ENCODE results near the gene MOSPD2. TPM values are rescaled to one million over a fixed set of nuclear protein-coding genes. Genes with fewer than 3 reads are reported as not detected.

Gene MOSPD2
- total RNA-seq, 4 donors from 2014 or later = 10.2 to 15.6 (median 11.4) TPM

DNA sequence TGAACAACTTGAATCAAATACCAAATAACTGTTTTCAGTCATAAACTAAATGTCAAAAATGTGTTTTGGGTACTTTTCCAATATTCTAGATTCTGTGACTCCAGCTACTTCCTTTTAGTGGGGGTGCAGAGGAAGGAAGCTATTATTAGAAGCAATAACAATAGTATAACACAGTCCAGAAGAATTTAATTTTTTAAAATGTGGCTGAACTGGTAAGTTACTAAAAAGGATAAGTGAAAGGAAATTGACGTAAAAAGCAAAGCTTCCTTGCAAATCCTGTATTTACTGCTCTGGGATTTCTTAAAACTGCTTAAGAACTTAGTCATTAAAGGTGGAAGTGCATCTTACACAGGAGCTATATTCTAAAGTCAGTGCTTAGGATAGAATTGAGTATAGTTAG, 53.2 kb downstream of the MOSPD2 start:
- TF ChIP-seq, protein P1, sequence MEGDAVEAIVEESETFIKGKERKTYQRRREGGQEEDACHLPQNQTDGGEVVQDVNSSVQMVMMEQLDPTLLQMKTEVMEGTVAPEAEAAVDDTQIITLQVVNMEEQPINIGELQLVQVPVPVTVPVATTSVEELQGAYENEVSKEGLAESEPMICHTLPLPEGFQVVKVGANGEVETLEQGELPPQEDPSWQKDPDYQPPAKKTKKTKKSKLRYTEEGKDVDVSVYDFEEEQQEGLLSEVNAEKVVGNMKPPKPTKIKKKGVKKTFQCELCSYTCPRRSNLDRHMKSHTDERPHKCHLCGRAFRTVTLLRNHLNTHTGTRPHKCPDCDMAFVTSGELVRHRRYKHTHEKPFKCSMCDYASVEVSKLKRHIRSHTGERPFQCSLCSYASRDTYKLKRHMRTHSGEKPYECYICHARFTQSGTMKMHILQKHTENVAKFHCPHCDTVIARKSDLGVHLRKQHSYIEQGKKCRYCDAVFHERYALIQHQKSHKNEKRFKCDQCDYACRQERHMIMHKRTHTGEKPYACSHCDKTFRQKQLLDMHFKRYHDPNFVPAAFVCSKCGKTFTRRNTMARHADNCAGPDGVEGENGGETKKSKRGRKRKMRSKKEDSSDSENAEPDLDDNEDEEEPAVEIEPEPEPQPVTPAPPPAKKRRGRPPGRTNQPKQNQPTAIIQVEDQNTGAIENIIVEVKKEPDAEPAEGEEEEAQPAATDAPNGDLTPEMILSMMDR (IDR thresholded peaks at IDR 0.05) = no peak
- no peak for TF ChIP-seq POLR2A (IDR thresholded peaks at IDR 0.05)
- intact Hi-C loops (cut with DNase I) = no loop called here
- no peak overlapping the region for H3K27ac ChIP-seq
- no peaks in the 10 kb centered on the region for H3K27me3 ChIP-seq
- no peaks in the 10 kb centered on the region for H3K9me3 ChIP-seq
- H3K4me3 ChIP-seq = no peak overlapping the region
- no peaks in the 10 kb centered on the region for H3K4me1 ChIP-seq
- no peaks in the 10 kb centered on the region for H3K36me3 ChIP-seq
- 57 to 78% methylated on average over 1 of the region's 1 CpG for WGBS, 2 donors
- DNase-seq = no peak

DNA sequence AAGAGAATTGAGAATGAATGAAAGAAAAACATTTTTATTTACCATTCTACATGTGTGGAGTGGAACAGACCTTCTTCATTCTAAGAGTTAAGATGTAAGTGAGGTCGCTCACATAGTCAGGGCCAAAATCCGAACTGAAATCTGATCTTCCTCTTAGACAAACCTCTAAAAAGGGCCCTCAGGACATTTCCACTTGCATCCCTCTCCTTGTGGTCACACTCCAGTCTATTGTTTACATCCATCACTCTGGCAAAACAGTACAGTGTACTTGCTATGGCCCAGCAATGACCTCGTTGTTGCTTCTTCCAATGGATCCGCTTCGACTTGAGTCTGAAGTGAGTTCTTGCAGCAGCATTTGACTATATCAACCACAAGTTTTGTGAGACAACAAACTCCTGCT, 54.2 kb downstream of the MOSPD2 start:
- no peaks in the 10 kb centered on the region for H3K36me3 ChIP-seq
- H3K27ac ChIP-seq = no peak overlapping the region
- no peaks in the 10 kb centered on the region for H3K27me3 ChIP-seq
- no peaks in the 10 kb centered on the region for H3K4me1 ChIP-seq
- DNase-seq = no peak
- WGBS, 2 donors = 61 to 66% methylated on average over 5 of the region's 5 CpGs
- H3K9me3 ChIP-seq = no peaks in the 10 kb centered on the region
- intact Hi-C loops (cut with DNase I) = no loop called here
- no peak overlapping the region for H3K4me3 ChIP-seq
- TF ChIP-seq POLR2A (IDR thresholded peaks at IDR 0.05) = no peak

DNA sequence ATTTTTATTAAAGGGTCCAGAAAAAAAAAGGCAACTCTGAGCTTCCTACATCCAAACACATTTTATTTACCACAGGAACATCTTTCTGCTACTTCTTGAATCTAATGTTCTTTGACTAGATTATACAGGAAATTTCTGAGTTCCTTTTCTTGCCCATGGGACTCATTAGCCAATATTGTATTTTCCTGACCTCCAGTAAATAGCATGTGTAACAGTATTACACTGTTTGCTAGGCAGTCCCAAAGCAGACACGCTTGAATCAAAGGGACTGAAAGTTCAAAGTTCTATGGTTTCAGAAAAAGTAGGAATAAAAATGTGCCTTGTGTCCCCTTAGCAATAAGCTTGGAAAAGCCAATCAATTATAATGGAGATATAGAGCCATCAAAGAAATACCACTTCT, 57.4 kb downstream of the MOSPD2 start:
- no peak overlapping the region for H3K4me3 ChIP-seq
- no peaks in the 10 kb centered on the region for H3K36me3 ChIP-seq
- no peaks in the 10 kb centered on the region for H3K27me3 ChIP-seq
- H3K27ac ChIP-seq = no peak overlapping the region
- intact Hi-C loops (cut with DNase I) = no loop called here
- no peak for DNase-seq
- WGBS, 2 donors = 55 to 83% methylated on average over 1 of the region's 1 CpG
- TF ChIP-seq, protein P1 (IDR thresholded peaks at IDR 0.05) = no peak
- TF ChIP-seq POLR2A (IDR thresholded peaks at IDR 0.05) = no peak
- H3K9me3 ChIP-seq = no peaks in the 10 kb centered on the region
- no peaks in the 10 kb centered on the region for H3K4me1 ChIP-seq

DNA sequence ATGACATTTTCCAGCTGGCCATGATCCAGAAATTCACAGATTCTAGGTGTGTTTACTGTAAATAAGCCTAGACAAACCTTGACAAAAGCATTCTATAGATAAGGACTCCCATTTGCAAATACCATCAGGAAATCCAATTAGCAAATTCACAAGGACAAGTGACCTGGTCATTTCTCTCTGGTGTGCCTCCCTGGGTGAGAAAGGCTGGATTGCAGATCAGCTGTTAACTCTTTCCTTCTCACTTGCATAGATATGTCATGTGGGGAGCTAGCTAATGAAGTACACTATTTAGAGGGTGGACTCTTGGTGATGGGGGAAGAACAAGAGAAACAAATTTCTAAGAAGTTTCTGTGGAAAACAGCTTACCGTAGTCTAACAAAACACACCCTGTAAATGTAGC, 58.9 kb downstream of the MOSPD2 start:
- H3K4me1 ChIP-seq = no peaks in the 10 kb centered on the region
- WGBS, 2 donors = 50 to 100% methylated on average over 1 of the region's 1 CpG
- no peaks in the 10 kb centered on the region for H3K9me3 ChIP-seq
- H3K4me3 ChIP-seq = no peak overlapping the region
- H3K27me3 ChIP-seq = no peaks in the 10 kb centered on the region
- no peaks in the 10 kb centered on the region for H3K36me3 ChIP-seq
- no peak for TF ChIP-seq POLR2A (IDR thresholded peaks at IDR 0.05)
- TF ChIP-seq, protein P1 (IDR thresholded peaks at IDR 0.05) = no peak
- DNase-seq = no peak
- intact Hi-C loops (cut with DNase I) = no loop called here
- no peak overlapping the region for H3K27ac ChIP-seq

DNA sequence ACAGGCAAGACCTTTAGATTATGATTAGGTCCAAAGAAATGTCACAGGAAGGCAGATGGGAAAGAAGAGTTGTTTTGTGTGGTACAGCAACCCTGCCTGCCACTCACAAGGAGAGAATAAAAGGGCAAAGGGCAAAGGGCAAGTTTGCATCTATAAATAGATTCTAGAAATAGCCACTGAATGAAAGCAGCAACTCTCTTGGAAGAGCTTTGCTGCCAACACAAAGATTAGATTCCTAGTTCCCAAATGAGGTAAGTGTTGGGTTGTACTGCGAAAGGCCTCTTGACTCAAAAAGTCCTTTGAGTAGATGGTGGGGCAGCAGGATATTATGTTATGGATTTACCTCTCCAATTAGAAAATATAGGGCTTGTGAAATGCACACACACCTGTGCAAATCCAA, 61.2 kb downstream of the MOSPD2 start:
- no peaks in the 10 kb centered on the region for H3K9me3 ChIP-seq
- WGBS, 2 donors = 78 to 88% methylated on average over 1 of the region's 1 CpG
- H3K4me1 ChIP-seq = no peaks in the 10 kb centered on the region
- no peak overlapping the region for H3K4me3 ChIP-seq
- H3K36me3 ChIP-seq = no peaks in the 10 kb centered on the region
- no peak for DNase-seq
- TF ChIP-seq POLR2A (IDR thresholded peaks at IDR 0.05) = no peak
- TF ChIP-seq, protein P1 (IDR thresholded peaks at IDR 0.05) = no peak
- no peak overlapping the region for H3K27ac ChIP-seq
- intact Hi-C loops (cut with DNase I) = no loop called here
- H3K27me3 ChIP-seq = no peaks in the 10 kb centered on the region

DNA sequence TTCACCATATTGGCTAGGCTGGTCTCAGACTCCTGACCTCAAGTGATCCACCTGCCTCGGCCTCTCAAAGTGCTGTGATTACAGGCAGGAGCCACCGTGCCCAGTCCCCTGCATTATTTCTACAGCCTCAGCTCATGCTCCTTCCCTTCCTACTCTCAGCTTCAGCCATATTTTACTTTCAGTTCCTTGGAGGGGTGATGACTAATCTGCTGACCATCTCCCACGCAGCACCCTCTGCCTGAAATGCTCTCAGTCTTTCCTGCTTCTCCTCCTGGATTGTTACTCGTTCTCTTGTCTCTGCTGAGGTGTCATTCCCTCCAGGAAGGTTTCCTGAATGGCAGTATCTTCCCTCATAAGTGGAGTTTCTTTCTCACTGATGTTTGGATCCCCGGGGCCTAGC, 63.3 kb downstream of the MOSPD2 start:
- no peak for DNase-seq
- no peaks in the 10 kb centered on the region for H3K36me3 ChIP-seq
- intact Hi-C loops (cut with DNase I) = no loop called here
- no peaks in the 10 kb centered on the region for H3K4me1 ChIP-seq
- WGBS, 2 donors = 37 to 51% methylated on average over 4 to 5 of the region's 5 CpGs
- TF ChIP-seq, protein P1 (IDR thresholded peaks at IDR 0.05) = no peak
- no peak for TF ChIP-seq POLR2A (IDR thresholded peaks at IDR 0.05)
- H3K27me3 ChIP-seq = no peaks in the 10 kb centered on the region
- H3K27ac ChIP-seq = no peak overlapping the region
- H3K9me3 ChIP-seq = no peaks in the 10 kb centered on the region
- H3K4me3 ChIP-seq = no peak overlapping the region

All from esophagus squamous epithelium (tissue), 5 donors.